Panc1 (cell line): ENCODE results near the gene ADAMTS15. TPM values are rescaled to one million over a fixed set of nuclear protein-coding genes. Genes with fewer than 3 reads are reported as not detected.

Experiments
- ATAC-seq: fragments of 200-7000 bp; cut with Tn5 transposase; 2 replicates; pipeline ENCODE4 v1.9.1; 2020; ENCODE audit warnings: mild to moderate bottlenecking, moderate library complexity
- BruUV-seq: library from RNA; stranded (reverse); fragments of 400-500 nt; replicated peaks from 2 replicates; lab custom pipeline; 2021; lab: Mats Ljungman, UMichigan
- CTCF ChIA-PET: fragments of 300-600 bp; sonication (Branson Sonifier 250); formaldehyde crosslinking; loops from one replicate; lab custom pipeline; 2022; ENCODE audit warnings: antibody characterized with exemption; lab: Charles Lee
- POLR2A ChIA-PET: fragments of 300-600 bp; sonication (Branson Sonifier 250); formaldehyde crosslinking; loops from one replicate; lab custom pipeline; 2022; ENCODE audit warnings: antibody characterized with exemption; lab: Charles Lee
- DNase-seq: peaks from one replicate; pipeline ENCODE4 v3.0.0-alpha.2; 2010; ENCODE audit warnings: low read depth, low spot score
- H3K27ac ChIP-seq: 2 replicates; pipeline ENCODE4 v1.5.1; 2011; ENCODE audit warnings: mild to moderate bottlenecking, low read length, inconsistent platforms
- H3K27me3 ChIP-seq: fragments of 200-500 bp; sonication (Bioruptor generic); 2 replicates; pipeline ENCODE4 v1.6.0; 2014; ENCODE audit warnings: low read length, inconsistent platforms; ENCODE audit not compliant: control insufficient read depth, insufficient read depth
- H3K36me3 ChIP-seq: fragments of 200-500 bp; sonication (Bioruptor generic); 2 replicates; pipeline ENCODE4 v1.5.1; 2014; ENCODE audit warnings: inconsistent platforms, mild to moderate bottlenecking, low read length, moderate library complexity; ENCODE audit not compliant: control insufficient read depth, insufficient read depth
- H3K4me1 ChIP-seq: 2 replicates; pipeline ENCODE4 v1.5.1; 2011; ENCODE audit warnings: inconsistent platforms, mild to moderate bottlenecking, low read length, moderate library complexity; ENCODE audit not compliant: control insufficient read depth, insufficient read depth
- H3K4me3 ChIP-seq, 2 experiments: 2 replicates each; pipeline ENCODE4 v1.5.1; 2011 to 2012; ENCODE audit warnings: low read depth in 2 of 2, low read length in 2 of 2, mild to moderate bottlenecking in 2 of 2, inconsistent platforms in 1 of 2, moderate library complexity in 1 of 2
- H3K9me3 ChIP-seq: fragments of 200-500 bp; sonication (Bioruptor generic); 2 replicates; pipeline ENCODE4 v1.5.1; 2014; ENCODE audit warnings: low read depth, mild to moderate bottlenecking, inconsistent platforms, low read length, moderate library complexity; ENCODE audit not compliant: control insufficient read depth, insufficient read depth
- POLR2AphosphoS5 ChIP-seq: IDR thresholded peaks from 2 replicates; pipeline ENCODE4 v1.6.1; 2012; ENCODE audit warnings: mild to moderate bottlenecking, low read depth, low read length, moderate library complexity
- SIN3A ChIP-seq: IDR thresholded peaks from 2 replicates; pipeline ENCODE4 v1.6.1; 2012; ENCODE audit warnings: low read depth, mild to moderate bottlenecking, low read length, moderate library complexity, borderline replicate concordance; ENCODE audit not compliant: insufficient read depth
- TCF7L2 ChIP-seq: IDR thresholded peaks from 2 replicates; pipeline ENCODE4 v1.6.1; 2011; ENCODE audit warnings: mild to moderate bottlenecking, low read depth, low read length, inconsistent platforms
- in situ Hi-C: cut with HindIII; loops from 2 replicates; pipeline ENCODE4 v1.10.0; 2016; ENCODE audit warnings: low sequenced_read_pairs, low pct_unique_long_range_greater_than_20kb
- intact Hi-C: fragments of 100-400 bp; cut with micrococcal nuclease; formaldehyde crosslinking; loops from one replicate; pipeline ENCODE4 v1.10.0; 2022; ENCODE audit not compliant: unreplicated experiment
- total RNA-seq: library from RNA; stranded (reverse); gene quantifications from one replicate; pipeline ENCODE4 v1.2.1, GENCODE V29; 2021; ENCODE audit not compliant: unreplicated experiment
- TF ChIP-seq, protein P1 (sequence below), 2 experiments: IDR thresholded peaks; 2 replicates each; pipeline ENCODE4 v1.6.1; 2011 to 2012; ENCODE audit warnings: low read depth in 2 of 2, control low read depth in 1 of 2, low read length in 1 of 2, mild to moderate bottlenecking in 1 of 2, moderate library complexity in 1 of 2; ENCODE audit not compliant: insufficient read depth in 1 of 2
- TF ChIP-seq, protein P2 (sequence below): fragments of 450-650 bp; IDR thresholded peaks from 2 replicates; pipeline ENCODE4 v1.5.1; 2017; ENCODE audit warnings: mild to moderate bottlenecking

ADAMTS15 gene
- total RNA-seq, 1 experiment from 2014 or later: 39.9 TPM

DNA sequence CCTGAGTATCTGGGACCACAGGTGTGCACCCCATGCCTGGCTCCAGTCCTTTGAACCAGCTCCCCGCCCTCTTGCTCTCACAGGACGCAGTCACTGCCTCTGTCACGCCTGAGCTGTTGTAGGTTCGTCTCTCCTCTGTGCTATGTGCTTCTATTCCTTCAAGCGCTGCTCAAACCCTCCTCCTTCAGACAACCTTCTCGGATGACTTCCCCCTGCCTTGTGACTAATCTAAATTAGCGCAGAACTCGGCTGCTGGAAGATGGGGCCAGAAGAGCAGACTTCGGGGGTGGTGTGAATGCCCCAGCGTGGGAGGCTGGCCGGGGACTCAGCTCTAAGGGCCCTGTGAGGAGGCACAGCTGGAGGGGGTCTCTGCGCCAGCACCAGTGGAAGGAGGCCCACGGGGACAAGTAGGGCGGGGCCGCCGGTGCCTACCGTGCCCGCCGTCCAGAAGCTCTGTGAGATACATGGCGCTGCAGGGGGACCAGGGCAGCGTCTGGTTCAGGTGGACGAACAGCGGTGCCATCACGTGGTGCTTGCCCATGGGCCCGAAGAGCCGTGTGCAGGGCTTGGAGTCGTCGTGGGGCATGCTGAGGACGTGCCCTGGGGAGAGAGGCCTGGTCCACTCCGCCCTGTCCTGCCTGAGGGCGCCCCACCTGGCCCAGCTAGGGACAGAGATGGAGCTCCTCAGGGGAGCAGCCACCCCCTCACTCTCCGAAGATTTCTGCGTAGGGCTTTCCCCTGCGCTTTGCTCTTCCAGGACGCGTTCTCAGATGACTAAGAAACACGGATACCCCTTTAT, 32.5 kb upstream of the ADAMTS15 start:
- Histone ChIP-seq H3K9me3 (no peaks in the 10 kb centered on the region), H3K4me3 (no peak overlapping the region), H3K36me3 (no peaks in the 10 kb centered on the region), H3K27me3 (peaks cover 2% of the 10 kb centered on the region; the same call in 1 of the 2 replicates), H3K4me1 (no peaks in the 10 kb centered on the region), H3K27ac (no peak overlapping the region)
- ATAC-seq: no peak
- no TSS peak for BruUV-seq
- TF ChIP-seq, protein P1, sequence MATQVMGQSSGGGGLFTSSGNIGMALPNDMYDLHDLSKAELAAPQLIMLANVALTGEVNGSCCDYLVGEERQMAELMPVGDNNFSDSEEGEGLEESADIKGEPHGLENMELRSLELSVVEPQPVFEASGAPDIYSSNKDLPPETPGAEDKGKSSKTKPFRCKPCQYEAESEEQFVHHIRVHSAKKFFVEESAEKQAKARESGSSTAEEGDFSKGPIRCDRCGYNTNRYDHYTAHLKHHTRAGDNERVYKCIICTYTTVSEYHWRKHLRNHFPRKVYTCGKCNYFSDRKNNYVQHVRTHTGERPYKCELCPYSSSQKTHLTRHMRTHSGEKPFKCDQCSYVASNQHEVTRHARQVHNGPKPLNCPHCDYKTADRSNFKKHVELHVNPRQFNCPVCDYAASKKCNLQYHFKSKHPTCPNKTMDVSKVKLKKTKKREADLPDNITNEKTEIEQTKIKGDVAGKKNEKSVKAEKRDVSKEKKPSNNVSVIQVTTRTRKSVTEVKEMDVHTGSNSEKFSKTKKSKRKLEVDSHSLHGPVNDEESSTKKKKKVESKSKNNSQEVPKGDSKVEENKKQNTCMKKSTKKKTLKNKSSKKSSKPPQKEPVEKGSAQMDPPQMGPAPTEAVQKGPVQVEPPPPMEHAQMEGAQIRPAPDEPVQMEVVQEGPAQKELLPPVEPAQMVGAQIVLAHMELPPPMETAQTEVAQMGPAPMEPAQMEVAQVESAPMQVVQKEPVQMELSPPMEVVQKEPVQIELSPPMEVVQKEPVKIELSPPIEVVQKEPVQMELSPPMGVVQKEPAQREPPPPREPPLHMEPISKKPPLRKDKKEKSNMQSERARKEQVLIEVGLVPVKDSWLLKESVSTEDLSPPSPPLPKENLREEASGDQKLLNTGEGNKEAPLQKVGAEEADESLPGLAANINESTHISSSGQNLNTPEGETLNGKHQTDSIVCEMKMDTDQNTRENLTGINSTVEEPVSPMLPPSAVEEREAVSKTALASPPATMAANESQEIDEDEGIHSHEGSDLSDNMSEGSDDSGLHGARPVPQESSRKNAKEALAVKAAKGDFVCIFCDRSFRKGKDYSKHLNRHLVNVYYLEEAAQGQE (IDR thresholded peaks at IDR 0.05; ENCODE audit: insufficient read depth in 1 of 2, low read depth in 2 of 2, low read length in 1 of 2): no peak
- TF ChIP-seq TCF7L2 (no peak), POLR2AphosphoS5 (no peak), SIN3A (no peak)
- TF ChIP-seq, protein P2, sequence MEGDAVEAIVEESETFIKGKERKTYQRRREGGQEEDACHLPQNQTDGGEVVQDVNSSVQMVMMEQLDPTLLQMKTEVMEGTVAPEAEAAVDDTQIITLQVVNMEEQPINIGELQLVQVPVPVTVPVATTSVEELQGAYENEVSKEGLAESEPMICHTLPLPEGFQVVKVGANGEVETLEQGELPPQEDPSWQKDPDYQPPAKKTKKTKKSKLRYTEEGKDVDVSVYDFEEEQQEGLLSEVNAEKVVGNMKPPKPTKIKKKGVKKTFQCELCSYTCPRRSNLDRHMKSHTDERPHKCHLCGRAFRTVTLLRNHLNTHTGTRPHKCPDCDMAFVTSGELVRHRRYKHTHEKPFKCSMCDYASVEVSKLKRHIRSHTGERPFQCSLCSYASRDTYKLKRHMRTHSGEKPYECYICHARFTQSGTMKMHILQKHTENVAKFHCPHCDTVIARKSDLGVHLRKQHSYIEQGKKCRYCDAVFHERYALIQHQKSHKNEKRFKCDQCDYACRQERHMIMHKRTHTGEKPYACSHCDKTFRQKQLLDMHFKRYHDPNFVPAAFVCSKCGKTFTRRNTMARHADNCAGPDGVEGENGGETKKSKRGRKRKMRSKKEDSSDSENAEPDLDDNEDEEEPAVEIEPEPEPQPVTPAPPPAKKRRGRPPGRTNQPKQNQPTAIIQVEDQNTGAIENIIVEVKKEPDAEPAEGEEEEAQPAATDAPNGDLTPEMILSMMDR: no peak
- ChIA-PET CTCF (no interaction called here), POLR2A (no interaction called here)
- DNase-seq: no peak
- in situ Hi-C loops: no loop called here
- intact Hi-C loops: no loop called here

DNA sequence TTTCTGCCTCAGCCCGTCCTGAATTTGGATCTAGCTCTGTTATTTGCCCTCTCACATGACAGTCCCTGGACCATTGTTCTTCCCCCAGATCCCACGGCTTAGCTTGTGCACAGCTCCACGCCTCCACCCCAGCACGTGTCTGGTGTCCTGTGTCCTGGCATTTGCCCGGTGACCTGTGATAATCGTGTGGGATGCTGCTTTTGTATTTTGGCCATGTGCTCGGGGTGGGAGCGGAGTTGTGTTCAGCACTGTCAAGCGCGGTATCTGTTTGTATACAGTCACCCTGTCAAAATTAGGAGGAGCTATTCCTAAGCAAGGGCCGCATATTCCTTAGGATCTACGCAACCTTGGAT, 31.9 kb upstream of the ADAMTS15 start:
- in situ Hi-C loops: no loop called here
- Histone ChIP-seq H3K36me3 (no peaks in the 10 kb centered on the region), H3K4me3 (no peak overlapping the region), H3K9me3 (no peaks in the 10 kb centered on the region), H3K27ac (no peak overlapping the region), H3K27me3 (peaks cover 3% of the 10 kb centered on the region; the same call in 1 of the 2 replicates), H3K4me1 (no peaks in the 10 kb centered on the region)
- no peak for TF ChIP-seq SIN3A
- TF ChIP-seq, protein P2: no peak
- no peak for TF ChIP-seq POLR2AphosphoS5
- TF ChIP-seq, protein P1 (IDR thresholded peaks at IDR 0.05; ENCODE audit: insufficient read depth in 1 of 2, low read depth in 2 of 2, low read length in 1 of 2): no peak
- TF ChIP-seq TCF7L2: no peak
- POLR2A ChIA-PET: no interaction called here
- no peak for DNase-seq
- CTCF ChIA-PET: interaction anchor here (0.9 kb wide), 1 partner anchor 27 kb away, joined by 3 read pairs; no protein-coding TSS in a partner anchor
- no peak for ATAC-seq
- intact Hi-C loops: no loop called here
- BruUV-seq: no TSS peak
